SU-DHL-6 (cell line): ENCODE results near the gene GLI2.

Experiments used
- EZH2phosphoT487 ChIP-seq: fragments of 200-600 bp; sonication (generic), shearing (Covaris generic); conservative IDR thresholded peaks from 2 replicates; pipeline ENCODE4 v1.6.1; 2018; ENCODE audit warnings: mild to moderate bottlenecking, antibody characterized with exemption, low read length, moderate library complexity, mixed read lengths
- TF ChIP-seq, protein P1 (sequence below): fragments of 200-600 bp; sonication (generic); IDR thresholded peaks from one replicate; pipeline ENCODE4 v1.5.1; 2017; ENCODE audit warnings: antibody characterized with exemption, mild to moderate bottlenecking, low read length, moderate library complexity; ENCODE audit not compliant: insufficient read depth, poor library complexity, severe bottlenecking

DNA sequence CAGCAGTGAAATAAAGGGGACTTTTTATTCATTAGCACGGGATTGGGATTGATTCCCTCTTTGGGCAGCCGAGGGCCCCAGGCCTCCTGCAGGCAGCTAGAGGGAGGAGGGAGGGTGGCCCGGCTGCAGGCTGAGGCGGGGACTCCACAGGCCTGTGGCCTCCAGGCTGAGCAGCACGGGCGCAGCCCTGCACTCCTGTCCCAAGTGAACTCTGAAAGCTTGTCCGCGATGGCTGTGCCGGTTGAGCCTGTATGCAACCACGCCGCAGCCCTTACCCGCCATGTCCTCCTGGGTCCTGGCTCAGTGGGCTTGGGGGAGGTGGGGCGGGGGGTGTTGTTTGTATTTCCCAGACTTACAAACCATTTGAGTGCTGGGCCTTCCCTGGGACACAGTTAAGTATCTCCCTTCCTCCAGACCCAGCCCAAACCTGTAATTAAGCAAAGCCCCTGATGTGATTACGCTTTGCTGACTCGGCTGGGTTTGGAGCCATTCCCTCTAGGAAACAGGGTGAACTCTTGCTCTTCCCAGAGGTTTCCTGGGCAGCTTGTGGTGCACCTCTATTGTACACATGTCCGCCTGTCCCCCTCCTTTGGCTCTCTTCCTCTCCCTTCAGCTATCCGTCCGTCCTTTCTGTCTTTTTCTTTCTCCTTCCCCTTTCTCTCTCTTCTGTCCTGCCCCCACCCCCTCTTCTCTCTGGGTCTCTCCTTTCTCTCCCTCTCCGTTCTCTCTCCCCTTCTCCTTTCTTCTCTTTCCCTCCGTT, 5.3 kb downstream of the GLI2 start:
- TF ChIP-seq, protein P1, sequence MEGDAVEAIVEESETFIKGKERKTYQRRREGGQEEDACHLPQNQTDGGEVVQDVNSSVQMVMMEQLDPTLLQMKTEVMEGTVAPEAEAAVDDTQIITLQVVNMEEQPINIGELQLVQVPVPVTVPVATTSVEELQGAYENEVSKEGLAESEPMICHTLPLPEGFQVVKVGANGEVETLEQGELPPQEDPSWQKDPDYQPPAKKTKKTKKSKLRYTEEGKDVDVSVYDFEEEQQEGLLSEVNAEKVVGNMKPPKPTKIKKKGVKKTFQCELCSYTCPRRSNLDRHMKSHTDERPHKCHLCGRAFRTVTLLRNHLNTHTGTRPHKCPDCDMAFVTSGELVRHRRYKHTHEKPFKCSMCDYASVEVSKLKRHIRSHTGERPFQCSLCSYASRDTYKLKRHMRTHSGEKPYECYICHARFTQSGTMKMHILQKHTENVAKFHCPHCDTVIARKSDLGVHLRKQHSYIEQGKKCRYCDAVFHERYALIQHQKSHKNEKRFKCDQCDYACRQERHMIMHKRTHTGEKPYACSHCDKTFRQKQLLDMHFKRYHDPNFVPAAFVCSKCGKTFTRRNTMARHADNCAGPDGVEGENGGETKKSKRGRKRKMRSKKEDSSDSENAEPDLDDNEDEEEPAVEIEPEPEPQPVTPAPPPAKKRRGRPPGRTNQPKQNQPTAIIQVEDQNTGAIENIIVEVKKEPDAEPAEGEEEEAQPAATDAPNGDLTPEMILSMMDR, result no peak
- TF ChIP-seq EZH2phosphoT487, result no peak
